Astrocyte (in vitro differentiated cells and primary cell): ENCODE data around the gene PRKD1.

ENCODE experiments used
- EZH2 ChIP-seq: IDR thresholded peaks from 2 replicates; pipeline ENCODE4 v1.6.1; 2012; ENCODE audit warnings: mild to moderate bottlenecking, low read length, inconsistent platforms; ENCODE audit not compliant: insufficient read depth
- TF ChIP-seq, protein P1 (sequence below): IDR thresholded peaks from 2 replicates; pipeline ENCODE4 v1.5.1; 2011; ENCODE audit warnings: low read depth, mild to moderate bottlenecking, inconsistent platforms, low read length, moderate library complexity; ENCODE audit not compliant: insufficient read depth

DNA sequence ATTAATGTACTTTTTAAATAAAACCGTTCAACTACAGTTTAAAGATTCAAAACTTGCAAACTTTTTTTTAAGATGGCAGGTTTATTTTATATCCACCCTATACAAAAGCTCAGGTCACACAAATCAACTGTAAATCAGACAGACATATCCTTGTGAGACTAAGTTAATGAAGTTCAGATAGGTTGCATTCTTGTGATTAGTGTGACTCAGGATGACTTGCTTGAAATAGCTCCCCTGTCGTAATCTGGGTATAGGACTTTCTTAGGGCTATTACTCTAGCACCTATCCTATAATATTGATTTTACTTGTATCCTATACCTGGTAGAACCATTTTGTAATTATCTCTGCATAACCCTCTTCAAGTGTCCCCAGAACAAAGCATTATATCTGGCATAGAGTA is 9.5 kb upstream of the PRKD1 start:
- no peak for TF ChIP-seq EZH2
- TF ChIP-seq, protein P1, sequence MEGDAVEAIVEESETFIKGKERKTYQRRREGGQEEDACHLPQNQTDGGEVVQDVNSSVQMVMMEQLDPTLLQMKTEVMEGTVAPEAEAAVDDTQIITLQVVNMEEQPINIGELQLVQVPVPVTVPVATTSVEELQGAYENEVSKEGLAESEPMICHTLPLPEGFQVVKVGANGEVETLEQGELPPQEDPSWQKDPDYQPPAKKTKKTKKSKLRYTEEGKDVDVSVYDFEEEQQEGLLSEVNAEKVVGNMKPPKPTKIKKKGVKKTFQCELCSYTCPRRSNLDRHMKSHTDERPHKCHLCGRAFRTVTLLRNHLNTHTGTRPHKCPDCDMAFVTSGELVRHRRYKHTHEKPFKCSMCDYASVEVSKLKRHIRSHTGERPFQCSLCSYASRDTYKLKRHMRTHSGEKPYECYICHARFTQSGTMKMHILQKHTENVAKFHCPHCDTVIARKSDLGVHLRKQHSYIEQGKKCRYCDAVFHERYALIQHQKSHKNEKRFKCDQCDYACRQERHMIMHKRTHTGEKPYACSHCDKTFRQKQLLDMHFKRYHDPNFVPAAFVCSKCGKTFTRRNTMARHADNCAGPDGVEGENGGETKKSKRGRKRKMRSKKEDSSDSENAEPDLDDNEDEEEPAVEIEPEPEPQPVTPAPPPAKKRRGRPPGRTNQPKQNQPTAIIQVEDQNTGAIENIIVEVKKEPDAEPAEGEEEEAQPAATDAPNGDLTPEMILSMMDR, result no peak
